Body of pancreas (tissue), 4 donors: ENCODE measurements around the gene FAM234A. TPM values are rescaled to one million over a fixed set of nuclear protein-coding genes. Genes with fewer than 3 reads are reported as not detected.

Experiments
- ATAC-seq: fragments of 150-250 bp; one replicate; pipeline ENCODE4 v1.9.1; 2016
- DNase-seq, 4 donors: peaks; one replicate each; pipeline ENCODE4 v3.0.0-alpha.2; 2019
- H3K27ac ChIP-seq, 4 donors: fragments of 200-600 bp; sonication (generic); 1 replicate in 3 of 4; 2 replicates in 1 of 4; pipeline versions ENCODE4 v1.5.1 to v1.6.1; 2016 to 2019; ENCODE audit warnings: mild to moderate bottlenecking in 1 of 4, mixed read lengths in 1 of 4, moderate library complexity in 1 of 4
- H3K27me3 ChIP-seq, 2 donors: fragments of 200-600 bp; sonication (generic); one replicate each; pipeline ENCODE4 v1.6.0; 2016; ENCODE audit warnings: mild to moderate bottlenecking in 1 of 2
- H3K36me3 ChIP-seq, 2 donors: fragments of 200-600 bp; sonication (generic); replicated peaks in 1 of 2; 2 replicates each; pipeline ENCODE4 v1.5.1; 2016; ENCODE audit warnings: low read depth in 2 of 2; ENCODE audit not compliant: insufficient read depth in 1 of 2
- H3K4me1 ChIP-seq: fragments of 200-600 bp; sonication (generic); one replicate; pipeline ENCODE4 v1.6.0; 2016
- H3K4me3 ChIP-seq, 2 donors: fragments of 200-600 bp; sonication (generic); 1 replicate in 1 of 2; 2 replicates in 1 of 2; pipeline ENCODE4 v1.5.1; 2016 to 2019
- H3K9me3 ChIP-seq, 3 donors: fragments of 200-600 bp; sonication (generic); 1 replicate in 2 of 3; 2 replicates in 1 of 3; pipeline ENCODE4 v1.5.1; 2016
- CTCF ChIP-seq, 7 experiments: fragments of 450-650 bp in 4 of 7; fragments of 200-600 bp in 3 of 7; sonication (generic) in 3 of 7; IDR thresholded peaks; one replicate each; pipeline ENCODE4 v1.5.1; 2016 to 2019; ENCODE audit warnings: antibody characterized with exemption in 7 of 7
- POLR2A ChIP-seq, 3 donors: fragments of 450-650 bp; IDR thresholded peaks; one replicate each; pipeline ENCODE4 v1.6.1; 2016; ENCODE audit warnings: antibody characterized with exemption in 3 of 3, mild to moderate bottlenecking in 2 of 3
- WGBS, 2 donors: methylation state at CpG; one replicate each; pipeline ENCODE4 v1.1.5; 2017; 5-methylcytosine and 5-hydroxymethylcytosine counted together
- intact Hi-C: fragments of 100-400 bp; cut with DNase I; formaldehyde crosslinking; loops from one replicate; pipeline ENCODE4 v1.15.1; 2023
- total RNA-seq, 2 donors: library from RNA; depleted of rRNA; stranded (reverse); fragments of >200 nt; gene quantifications; one replicate each; pipeline ENCODE4 v1.1.0, GENCODE V29; 2016

Gene FAM234A
- total RNA-seq, 2 donors from 2014 or later = 44.2 to 50.8 TPM

- Histone ChIP-seq H3K27me3 (no peaks in the 10 kb centered on the region), H3K4me1 (peaks cover 44% of the 10 kb centered on the region), H3K27ac (peak overlapping the region; percentile 77 to 84 (median 82)), H3K9me3 (no peaks in the 10 kb centered on the region), H3K36me3 (no peaks in the 10 kb centered on the region), H3K4me3 (no peak overlapping the region)
- intact Hi-C loops = no loop called here
- 43 to 60% methylated on average over 1 to 21 of the region's 24 CpGs for WGBS, 2 donors
- DNase-seq (peak in 1 of 4 donors; percentile 38), ATAC-seq (peak; percentile 15)
- TF ChIP-seq POLR2A (IDR thresholded peaks at IDR 0.05) (no peak), CTCF (IDR thresholded peaks at IDR 0.05) (no peak)
These were observed 34.6 kb downstream of the FAM234A start for GRCh38 chr16:269061-269796.

DNA sequence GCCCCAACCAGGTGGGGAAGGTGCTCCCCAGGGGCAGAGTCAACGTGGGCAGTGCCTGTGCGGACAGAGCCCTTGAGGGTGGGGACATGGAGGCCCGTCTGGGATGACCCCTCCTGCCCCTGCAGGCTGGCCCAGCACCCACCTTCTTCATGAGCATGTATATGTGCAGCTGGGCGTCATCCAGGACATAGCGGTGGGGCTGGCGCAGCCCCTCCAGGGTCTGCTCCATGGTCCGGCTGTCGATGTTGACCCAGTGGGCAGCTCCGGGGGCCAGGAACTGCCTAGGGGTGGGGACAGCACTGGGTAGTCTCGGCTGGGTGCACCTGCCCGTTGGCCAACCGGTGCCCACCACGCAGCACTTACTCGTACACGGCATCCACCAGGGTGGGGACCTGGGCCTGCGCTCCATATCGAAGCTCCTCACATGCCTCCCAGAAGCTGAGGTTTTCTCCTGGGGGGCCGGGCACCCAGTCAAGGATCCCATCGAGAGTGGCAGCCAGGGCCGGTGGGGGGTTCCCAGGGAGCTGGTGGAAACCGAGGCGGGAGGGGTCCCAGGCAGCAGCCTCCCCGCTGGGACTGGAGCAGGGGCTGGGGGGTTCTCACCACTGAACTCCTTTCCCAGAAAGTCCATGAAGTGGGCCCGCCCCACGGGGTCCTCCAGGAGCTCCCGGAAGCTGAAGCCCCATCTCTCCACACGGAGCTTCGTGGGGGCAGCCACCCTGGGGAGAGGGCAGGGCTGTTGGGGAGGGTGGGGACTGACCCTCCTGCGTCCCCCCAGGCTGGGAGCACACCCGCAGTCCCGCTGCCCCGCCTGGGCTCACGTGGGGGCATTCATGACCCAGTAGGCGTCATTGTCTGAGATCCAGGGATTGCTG, 36.0 kb downstream of the FAM234A start:
- H3K27ac ChIP-seq = peak overlapping the region; percentile 2 to 84 (median 79)
- H3K9me3 ChIP-seq = no peaks in the 10 kb centered on the region
- H3K27me3 ChIP-seq = no peaks in the 10 kb centered on the region
- H3K4me3 ChIP-seq = no peak overlapping the region
- ATAC-seq (no peak), DNase-seq (no peak)
- 84% methylated on average over 27 of the region's 34 CpGs; no CpG with 5 or more reads in 1 of the 2 donors for WGBS, 2 donors
- H3K4me1 ChIP-seq = peaks cover 56% of the 10 kb centered on the region
- TF ChIP-seq CTCF (IDR thresholded peaks at IDR 0.05) (no peak), POLR2A (IDR thresholded peaks at IDR 0.05) (no peak)
- H3K36me3 ChIP-seq = no peaks in the 10 kb centered on the region
- intact Hi-C loops = no loop called here

GRCh38 chr16:272633-273546, 38.3 kb downstream of the FAM234A start:
- ATAC-seq (no peak), DNase-seq (no peak)
- 68% methylated on average over 25 to 36 of the region's 36 CpGs for WGBS, 2 donors
- peaks cover 62% of the 10 kb centered on the region for H3K4me1 ChIP-seq
- peak overlapping the region in 1 of 4 donors; percentile 44 for H3K27ac ChIP-seq
- H3K36me3 ChIP-seq = no peaks in the 10 kb centered on the region
- no peak overlapping the region for H3K4me3 ChIP-seq
- no peaks in the 10 kb centered on the region for H3K9me3 ChIP-seq
- no peak for TF ChIP-seq POLR2A (IDR thresholded peaks at IDR 0.05)
- no peak for TF ChIP-seq CTCF (IDR thresholded peaks at IDR 0.05)
- intact Hi-C loops = no loop called here
- H3K27me3 ChIP-seq = no peaks in the 10 kb centered on the region

GRCh38 chr16:273547-274421, 39.2 kb downstream of the FAM234A start:
- H3K9me3 ChIP-seq = no peaks in the 10 kb centered on the region
- 35 to 41% methylated on average over 4 to 28 of the region's 30 CpGs for WGBS, 2 donors
- peak overlapping the region in 1 of 4 donors; percentile 44 for H3K27ac ChIP-seq
- DNase-seq (peak; percentile 67 to 79 (median 76)), ATAC-seq (peak; percentile 67)
- H3K4me3 ChIP-seq = no peak overlapping the region
- H3K27me3 ChIP-seq = no peaks in the 10 kb centered on the region
- intact Hi-C loops = no loop called here
- H3K4me1 ChIP-seq = peaks cover 54% of the 10 kb centered on the region
- no peak for TF ChIP-seq CTCF (IDR thresholded peaks at IDR 0.05)
- TF ChIP-seq POLR2A (IDR thresholded peaks at IDR 0.05) = no peak
- H3K36me3 ChIP-seq = no peaks in the 10 kb centered on the region
